Sciatic nerve (tissue), 2 donors: Measurements from ENCODE around the gene ERO1A. TPM values are rescaled to one million over a fixed set of nuclear protein-coding genes. Genes with fewer than 3 reads are reported as not detected.

Source experiments
- ATAC-seq: fragments of 200-7000 bp; cut with Tn5 transposase; one replicate; pipeline ENCODE4 v1.9.1; 2020; ENCODE audit warnings: mild to moderate bottlenecking, moderate library complexity
- DNase-seq: peaks from one replicate; pipeline ENCODE4 v3.0.0-alpha.2; 2020; ENCODE audit warnings: low spot score
- intact Hi-C: fragments of 100-400 bp; cut with DNase I; formaldehyde crosslinking; loops from one replicate; pipeline ENCODE4 v1.14.2; 2022
- total RNA-seq: library from RNA; stranded (reverse); fragmentation: NEBNext Ultra II Directional; extraction: Animal tissue kit (Norgen Biotek cat#: 25700); gene quantifications from one replicate; pipeline ENCODE4 v1.2.1, GENCODE V29; 2021
- donor health status: DM: no; HTN: no; CAD: no.
- donor health status: DM: no; HTN: no; CAD: no.

Gene ERO1A
- total RNA-seq, 1 donor from 2014 or later: 42.5 TPM

GRCh38 chr14:52703225-52703624 lies 7.9 kb upstream of the ERO1A start:
- ATAC-seq: no peak
- intact Hi-C loops: no loop called here

GRCh38 chr14:52701223-52701622 lies 5.9 kb upstream of the ERO1A start:
- intact Hi-C loops: no loop called here
- DNase-seq (no peak), ATAC-seq (no peak)

More at GRCh38 chr14:52703225-52703624, 7.9 kb upstream of the ERO1A start:
- no peak for DNase-seq

GRCh38 chr14:52700701-52701172 lies 5.4 kb upstream of the ERO1A start:
- intact Hi-C loops: no loop called here
- no peak for ATAC-seq
- no peak for DNase-seq

- intact Hi-C loops: no loop called here
- no peak for DNase-seq
- ATAC-seq: peak; percentile 43
Measured at GRCh38 chr14:52694761-52695480, 437 bp downstream of the ERO1A start.

GRCh38 chr14:52693532-52693931 lies 1.8 kb downstream of the ERO1A start:
- DNase-seq: no peak
- intact Hi-C loops: no loop called here
- ATAC-seq: no peak

- ATAC-seq (no peak), DNase-seq (no peak)
- intact Hi-C loops: no loop called here
Measured at GRCh38 chr14:52693036-52693435, 2.3 kb downstream of the ERO1A start.

- ATAC-seq: no peak
- intact Hi-C loops: no loop called here
- DNase-seq: no peak
Measured at GRCh38 chr14:52692248-52692962, 3.0 kb downstream of the ERO1A start.

- intact Hi-C loops: no loop called here
- no peak for DNase-seq
- ATAC-seq: no peak
Measured at GRCh38 chr14:52690983-52691760, 4.2 kb downstream of the ERO1A start.

- DNase-seq (no peak), ATAC-seq (no peak)
- intact Hi-C loops: no loop called here
Measured at GRCh38 chr14:52686176-52686575, 9.2 kb downstream of the ERO1A start.

- intact Hi-C loops: no loop called here
- ATAC-seq: no peak
Measured at GRCh38 chr14:52683985-52684520, 11.3 kb downstream of the ERO1A start.

GRCh38 chr14:52678591-52678990 lies 16.8 kb downstream of the ERO1A start:
- intact Hi-C loops: no loop called here
- ATAC-seq (no peak), DNase-seq (no peak)

More at GRCh38 chr14:52683985-52684520, 11.3 kb downstream of the ERO1A start:
- DNase-seq: no peak

GRCh38 chr14:52663850-52664249 lies 31.5 kb downstream of the ERO1A start:
- DNase-seq (no peak), ATAC-seq (no peak)
- intact Hi-C loops: no loop called here

GRCh38 chr14:52661314-52661713 lies 34.0 kb downstream of the ERO1A start:
- intact Hi-C loops: no loop called here
- no peak for ATAC-seq

GRCh38 chr14:52660832-52661231 lies 34.5 kb downstream of the ERO1A start:
- DNase-seq (no peak), ATAC-seq (no peak)
- intact Hi-C loops: no loop called here

More at GRCh38 chr14:52661314-52661713, 34.0 kb downstream of the ERO1A start:
- no peak for DNase-seq

GRCh38 chr14:52660325-52660724 lies 35.0 kb downstream of the ERO1A start:
- intact Hi-C loops: no loop called here
- DNase-seq (no peak), ATAC-seq (no peak)

GRCh38 chr14:52656905-52657304 lies 38.5 kb downstream of the ERO1A start:
- DNase-seq (no peak), ATAC-seq (no peak)
- intact Hi-C loops: no loop called here

- intact Hi-C loops: no loop called here
- DNase-seq: no peak
- ATAC-seq: no peak
Measured at GRCh38 chr14:52650774-52651173, 44.6 kb downstream of the ERO1A start.

- ATAC-seq: no peak
Measured at GRCh38 chr14:52649511-52649910, 45.8 kb downstream of the ERO1A start.

GRCh38 chr14:52641745-52642144 lies 53.6 kb downstream of the ERO1A start:
- intact Hi-C loops: no loop called here
- DNase-seq (no peak), ATAC-seq (no peak)

More at GRCh38 chr14:52649511-52649910, 45.8 kb downstream of the ERO1A start:
- no peak for DNase-seq
- intact Hi-C loops: no loop called here
